ENCODE measurements around the gene ZNF823. TPM values are rescaled to one million over a fixed set of nuclear protein-coding genes. Genes with fewer than 3 reads are reported as not detected.
"Not testable (repeated sequence)": the region's sequence is repeated elsewhere in the genome, so short reads cannot be mapped to it uniquely, and the experiment has no call there.

ZNF823 gene
- total RNA-seq, 1 donor from 2014 or later: 3.1 TPM

GRCh38 chr19:11692127-11692790 is 46.5 kb downstream of the ZNF823 start:
- ATAC-seq: no peak
- intact Hi-C loops (cut with micrococcal nuclease): no loop called here
- no peak for DNase-seq

- no peak for DNase-seq
- intact Hi-C loops (cut with micrococcal nuclease): no loop called here
- no peak for ATAC-seq
Observed at GRCh38 chr19:11685676-11686650, 52.8 kb downstream of the ZNF823 start.

DNA sequence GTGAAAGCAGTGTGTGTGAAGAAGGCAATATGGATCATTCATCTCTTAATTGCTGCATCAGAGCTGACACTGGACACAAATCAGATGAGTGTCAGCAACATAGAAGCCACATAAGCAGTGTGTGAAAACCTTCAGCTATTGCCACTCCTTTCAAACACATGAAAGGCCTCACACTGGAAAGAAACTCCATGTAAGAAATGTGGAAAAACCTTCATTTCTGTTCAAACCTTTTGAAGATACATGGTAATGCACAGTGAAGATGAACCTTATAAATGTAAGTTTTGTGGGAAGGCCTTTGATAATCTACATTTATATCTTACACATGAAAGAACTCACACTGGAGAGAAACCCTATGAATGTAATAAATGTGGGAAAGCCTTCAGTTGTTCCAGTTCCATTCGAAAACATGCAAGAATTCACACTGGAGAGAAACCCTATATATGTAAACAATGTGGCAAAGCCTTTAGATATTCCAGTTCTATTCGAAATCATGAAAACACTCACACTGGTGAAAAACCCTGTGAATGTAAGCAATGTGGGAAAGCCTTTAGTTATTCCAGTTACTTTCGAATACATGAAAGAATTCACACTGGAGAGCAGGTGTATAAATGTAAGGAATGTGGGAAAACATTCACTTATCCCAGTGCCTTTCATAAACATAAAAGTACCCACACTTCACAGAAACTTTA is 53.6 kb downstream of the ZNF823 start:
- intact Hi-C loops (cut with micrococcal nuclease): no loop called here
- DNase-seq (no peak), ATAC-seq (no peak)

DNA sequence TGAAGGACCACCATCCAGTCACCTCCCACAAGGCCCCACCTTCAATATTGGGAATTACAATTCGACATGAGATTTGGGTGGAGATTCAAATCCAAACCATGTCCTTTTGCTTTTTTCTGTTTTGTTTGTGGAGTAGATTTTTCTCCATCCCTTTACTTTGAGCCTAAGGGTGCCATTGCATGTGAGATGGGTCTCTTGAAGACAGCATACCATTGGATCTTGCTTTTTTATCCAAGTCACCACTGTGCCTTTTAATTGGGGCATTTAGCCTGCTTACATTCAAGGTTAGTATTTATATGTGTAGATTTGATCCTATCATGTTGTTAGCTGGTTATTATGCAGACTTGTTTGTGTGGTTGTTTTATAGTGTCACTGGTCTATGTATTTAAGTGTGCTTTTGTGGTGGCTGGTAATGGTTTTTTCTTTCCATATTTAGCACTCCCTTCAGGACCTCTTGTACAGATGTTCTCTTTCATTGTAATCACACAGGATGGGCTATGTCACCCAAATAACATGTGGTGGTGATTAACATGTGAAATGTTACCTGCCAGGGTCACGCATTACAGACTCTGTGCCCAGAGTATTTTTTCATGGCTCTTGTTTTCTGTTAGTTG is 58.0 kb downstream of the ZNF823 start:
- intact Hi-C loops (cut with micrococcal nuclease): no loop called here
- DNase-seq: no peak

DNA sequence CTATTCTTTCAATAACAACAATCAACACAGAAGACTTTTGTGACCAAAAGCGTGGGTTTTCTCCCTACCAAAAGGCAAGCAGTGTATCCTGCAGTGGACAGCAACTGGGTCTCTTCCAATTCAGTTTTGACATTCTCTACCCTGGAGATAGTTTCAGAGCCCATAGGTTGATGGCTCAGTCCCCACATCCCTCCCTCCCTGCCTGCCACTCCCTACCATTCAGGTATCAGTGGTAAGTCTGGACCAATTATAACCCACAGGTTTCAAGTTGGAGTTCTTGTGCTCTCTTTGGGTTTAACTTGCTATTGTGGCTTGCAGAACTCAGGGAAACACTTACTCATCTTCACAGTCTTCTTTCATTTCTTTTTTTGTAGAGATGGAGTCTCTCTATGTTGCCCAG is 60.2 kb downstream of the ZNF823 start:
- intact Hi-C loops (cut with micrococcal nuclease): no loop called here
- no peak for ATAC-seq

More for the DNA sequence above, 58.0 kb downstream of the ZNF823 start:
- no peak for ATAC-seq

GRCh38 chr19:11676661-11677600 is 61.8 kb downstream of the ZNF823 start:
- DNase-seq; ATAC-seq; intact Hi-C loops (cut with micrococcal nuclease): not testable (repeated sequence)

More for the DNA sequence above, 60.2 kb downstream of the ZNF823 start:
- no peak for DNase-seq

DNA sequence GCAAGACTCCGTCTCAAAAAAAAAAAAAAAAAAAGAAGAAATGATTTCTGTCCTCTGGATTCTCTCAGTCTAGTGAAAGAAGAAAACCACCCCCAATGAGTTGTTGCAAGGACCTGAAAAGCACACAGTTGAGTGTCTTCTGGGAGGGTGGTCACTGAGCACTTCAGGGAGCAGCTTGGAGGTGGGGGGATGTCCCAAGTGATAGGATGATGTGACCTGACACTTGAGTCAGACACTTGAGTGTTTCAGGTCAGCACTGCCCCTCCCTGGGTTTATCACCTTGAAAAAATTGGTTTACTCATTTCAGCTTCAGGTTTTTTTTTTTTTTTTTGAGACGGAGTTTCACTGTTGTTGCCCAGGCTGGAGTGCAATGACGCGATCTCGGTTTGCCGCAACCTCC is 63.2 kb downstream of the ZNF823 start:
- ATAC-seq (no peak), DNase-seq (no peak)
- intact Hi-C loops (cut with micrococcal nuclease): no loop called here

- ATAC-seq: peak; percentile 32
- DNase-seq: no peak
- intact Hi-C loops (cut with micrococcal nuclease): no loop called here
Observed at GRCh38 chr19:11674067-11674492, 64.7 kb downstream of the ZNF823 start.

DNA sequence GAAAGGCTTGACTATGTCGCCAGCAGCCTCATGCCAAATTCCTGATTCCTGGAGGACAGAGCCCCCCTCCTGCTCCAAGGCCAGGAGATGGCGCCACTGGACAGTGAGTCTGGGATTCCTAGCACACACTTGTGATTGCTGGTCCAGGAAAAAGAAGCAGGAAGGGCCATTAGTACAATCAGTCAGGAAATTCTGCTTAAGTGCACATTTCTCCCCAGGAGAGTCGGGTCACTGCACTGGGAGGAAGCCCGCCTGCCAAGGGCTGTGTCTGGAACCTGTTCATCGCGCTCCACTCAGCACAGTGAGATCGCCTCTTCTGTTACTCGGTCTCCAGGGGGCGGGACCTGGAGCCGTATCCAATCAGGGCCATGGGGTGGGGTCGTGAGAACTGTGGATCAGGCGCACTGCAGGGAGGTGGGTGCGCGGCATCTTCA is 65.1 kb downstream of the ZNF823 start:
- ATAC-seq: peak; percentile 96

More for the DNA sequence above, 65.1 kb downstream of the ZNF823 start:
- intact Hi-C loops (cut with micrococcal nuclease): no loop called here
- DNase-seq: peak; percentile 82

Other genes with a start within 250 kb of the ZNF823 start
- gene ZNF653, start 233.1 kb downstream of the ZNF823 start, total RNA-seq: 3.3 TPM
- 180 TPM for gene ECSIT, start 209.8 kb downstream of the ZNF823 start, total RNA-seq
- gene CNN1, start 200.1 kb downstream of the ZNF823 start, total RNA-seq: 81.7 TPM
- gene ELOF1, start 179.7 kb downstream of the ZNF823 start, total RNA-seq: 36.0 TPM
- 2.5 TPM for gene ACP5, start 161.3 kb downstream of the ZNF823 start, total RNA-seq
- 5.2 TPM for gene ZNF627, start 141.5 kb downstream of the ZNF823 start, total RNA-seq
- gene ZNF441, start 28.1 kb upstream of the ZNF823 start, total RNA-seq: 4.5 TPM
- 2.6 TPM for gene ZNF491, start 59.6 kb upstream of the ZNF823 start, total RNA-seq
- gene ZNF440, start 75.3 kb upstream of the ZNF823 start, total RNA-seq: 4.5 TPM
- 3.7 TPM for gene ZNF439, start 109.8 kb upstream of the ZNF823 start, total RNA-seq
- 4.0 TPM for gene ZNF69, start 148.8 kb upstream of the ZNF823 start, total RNA-seq
- 4.0 TPM for gene ZNF700, start 186.2 kb upstream of the ZNF823 start, total RNA-seq
- gene ZNF763, start 226.1 kb upstream of the ZNF823 start, total RNA-seq: 4.0 TPM

Data from left ventricle myocardium superior (tissue), 1 donor.